Hippocampal formation (tissue), 2 donors: ENCODE measurements around the gene METTL1.
"Not testable (repeated sequence)": the region's sequence is repeated elsewhere in the genome, so short reads cannot be mapped to it uniquely, and the experiment has no call there.

Experiments
- DNase-seq, 2 donors: peaks; one replicate each; lab custom pipeline; 2025; lab: John Stamatoyannopoulos, UW

METTL1 gene

GRCh38 chr12:57724003-57724935 is 47.6 kb downstream of the METTL1 start:
- no peak for DNase-seq

DNA sequence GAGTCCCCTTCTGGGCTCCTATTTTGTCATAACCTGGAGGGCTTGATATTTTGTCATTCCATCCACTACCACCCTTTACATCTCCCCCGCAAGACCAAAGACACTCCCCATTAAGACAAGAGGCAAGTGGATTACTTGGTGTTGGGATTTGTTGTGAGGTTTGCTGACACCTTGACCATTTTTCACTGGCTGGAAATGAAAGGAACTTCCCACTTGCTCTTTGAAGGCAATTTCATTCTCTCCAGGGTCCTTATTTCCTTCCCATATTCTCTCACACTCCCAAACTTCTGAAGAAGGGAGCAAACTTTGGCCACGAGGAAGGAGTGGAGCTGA is 48.3 kb downstream of the METTL1 start:
- no peak for DNase-seq

DNA sequence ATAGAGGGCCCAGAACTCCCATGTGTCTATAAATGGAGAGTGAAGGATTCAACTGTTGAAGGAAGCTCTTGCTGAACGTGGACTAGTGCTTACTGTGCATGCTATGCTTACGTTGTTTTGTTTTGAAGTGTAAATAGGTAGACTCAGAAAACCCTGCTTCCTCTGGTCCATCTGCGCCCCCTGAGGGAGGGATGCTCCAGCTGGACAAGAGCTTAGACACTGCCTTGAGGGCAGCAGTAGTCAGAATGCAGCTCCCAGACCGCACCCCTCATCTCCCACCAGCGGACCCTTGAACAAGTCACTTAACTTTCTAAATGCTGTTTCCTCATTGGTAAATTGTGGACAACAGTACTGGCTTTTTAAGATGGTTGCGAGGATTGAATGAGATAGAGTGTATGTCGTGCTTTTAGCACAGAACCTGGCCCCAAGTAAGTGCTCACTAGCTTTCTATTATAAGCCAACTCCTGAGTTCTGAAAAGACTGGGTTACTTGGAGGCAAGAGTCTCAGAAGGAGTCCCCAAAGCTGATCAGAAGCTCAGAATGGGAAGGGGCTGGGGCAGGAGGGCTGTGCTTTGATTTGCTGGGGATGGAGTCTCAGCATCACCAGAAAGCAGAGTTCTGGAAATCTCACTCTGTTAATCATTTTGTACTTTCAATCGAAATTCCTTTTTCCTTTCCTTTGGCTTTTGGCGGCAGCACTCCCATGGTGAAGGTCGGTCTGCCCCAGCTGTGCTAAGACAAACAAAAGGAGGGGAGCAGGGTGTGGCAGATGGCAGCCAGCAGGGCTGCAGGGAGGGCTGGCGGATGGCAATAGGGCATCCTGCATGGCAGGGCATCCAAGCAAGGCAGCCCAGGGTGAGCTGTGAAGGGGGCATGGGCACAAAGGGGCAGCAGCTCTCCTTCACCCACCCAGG is 48.9 kb downstream of the METTL1 start:
- no peak for DNase-seq

GRCh38 chr12:57721846-57722608 is 49.9 kb downstream of the METTL1 start:
- DNase-seq, result not testable (repeated sequence)

- no peak for DNase-seq
Measured at GRCh38 chr12:57720606-57721595, 51.0 kb downstream of the METTL1 start.

GRCh38 chr12:57719777-57720605 is 51.9 kb downstream of the METTL1 start:
- DNase-seq, result no peak

DNA sequence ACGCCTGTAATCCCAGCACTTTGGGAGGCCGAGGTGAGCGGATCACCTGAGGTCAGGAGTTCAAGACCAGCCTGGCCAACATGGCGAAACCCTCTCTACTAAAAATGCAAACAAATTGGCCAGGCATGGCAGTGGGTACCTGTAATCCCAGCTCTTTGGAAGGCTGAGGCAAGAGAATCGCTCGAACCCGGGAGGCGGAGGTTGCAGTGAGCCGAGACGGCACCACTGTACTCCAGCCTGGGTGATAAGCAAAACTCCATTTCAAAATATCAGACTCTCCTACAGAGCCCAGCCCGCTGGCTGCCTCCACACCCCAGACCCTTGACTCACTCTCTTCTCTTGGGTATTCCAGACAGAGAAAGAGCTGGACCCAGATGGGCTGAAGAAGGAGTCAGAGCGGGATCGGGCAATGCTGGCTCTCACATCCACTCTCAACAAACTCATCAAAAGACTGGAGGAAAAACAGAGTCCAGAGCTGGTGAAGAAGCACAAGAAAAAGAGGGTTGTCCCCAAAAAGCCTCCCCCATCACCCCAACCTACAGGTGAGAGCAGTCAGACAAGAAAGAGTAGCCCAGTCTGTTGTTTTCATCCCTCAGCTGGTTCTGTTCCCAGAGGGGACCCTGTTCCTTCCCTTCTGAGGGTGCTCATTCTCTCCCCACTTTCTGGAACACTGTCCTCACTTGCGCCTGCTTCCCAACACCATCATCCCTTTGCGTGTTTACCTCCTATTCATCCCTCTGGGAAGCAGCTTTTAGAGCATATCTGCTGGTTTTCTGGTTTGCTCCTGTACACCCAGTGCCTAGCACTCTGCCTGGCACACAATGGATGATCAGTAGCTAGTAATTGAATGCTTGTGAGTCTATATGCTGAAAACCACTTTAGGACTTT is 53.0 kb downstream of the METTL1 start:
- DNase-seq, result no peak
